GM18517 (cell line): ENCODE results near the gene RNF166.

Experiments used
- ATAC-seq: cut with Tn5 transposase; IDR thresholded peaks from one replicate; pipeline ENCODE4 v1.9.1; 2021; ENCODE audit warnings: mild to moderate bottlenecking, moderate library complexity; ENCODE audit not compliant: unreplicated experiment

The RNF166 gene

GRCh38 chr16:88694221-88695087, 11.8 kb downstream of the RNF166 start:
- no peak for ATAC-seq

DNA sequence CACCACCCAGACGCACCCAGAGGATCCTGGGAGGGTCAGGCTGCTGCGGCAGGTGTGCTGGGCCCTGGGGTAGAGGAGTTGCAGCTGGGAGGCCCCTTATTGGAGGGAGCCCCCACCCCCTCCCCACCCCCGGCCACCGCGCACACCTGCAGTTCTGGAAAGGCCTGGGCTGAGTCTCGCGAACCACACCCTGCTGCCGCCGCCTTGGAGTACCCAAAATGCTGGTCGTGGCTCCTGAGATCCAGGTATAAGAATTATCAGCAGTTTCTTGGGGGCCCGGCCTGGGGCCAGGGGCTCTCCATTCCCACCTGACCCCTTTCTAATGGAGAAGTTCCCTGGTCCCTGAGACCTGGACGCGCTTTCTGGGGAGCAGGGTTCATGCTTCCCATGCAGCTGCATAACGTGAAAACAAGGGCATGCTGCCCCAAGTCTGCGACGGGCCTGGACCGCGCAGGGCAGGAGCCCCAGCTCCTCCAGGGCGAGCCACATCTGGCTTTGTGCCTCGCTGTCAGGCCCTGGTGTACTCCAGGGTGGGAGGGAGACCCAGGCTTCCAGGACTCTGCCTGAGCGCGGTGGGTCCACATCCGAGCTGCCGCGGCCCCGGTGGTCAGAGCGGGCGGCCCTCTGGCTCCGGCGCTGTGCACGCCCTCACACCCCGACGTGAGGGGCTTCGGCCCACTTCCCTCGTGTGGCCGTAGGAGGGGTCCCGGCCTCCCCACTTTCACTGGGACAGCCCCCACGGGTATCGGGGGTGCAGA, 12.6 kb downstream of the RNF166 start:
- ATAC-seq, result no peak

- no peak for ATAC-seq
Measured at GRCh38 chr16:88692861-88693260, 13.3 kb downstream of the RNF166 start.

DNA sequence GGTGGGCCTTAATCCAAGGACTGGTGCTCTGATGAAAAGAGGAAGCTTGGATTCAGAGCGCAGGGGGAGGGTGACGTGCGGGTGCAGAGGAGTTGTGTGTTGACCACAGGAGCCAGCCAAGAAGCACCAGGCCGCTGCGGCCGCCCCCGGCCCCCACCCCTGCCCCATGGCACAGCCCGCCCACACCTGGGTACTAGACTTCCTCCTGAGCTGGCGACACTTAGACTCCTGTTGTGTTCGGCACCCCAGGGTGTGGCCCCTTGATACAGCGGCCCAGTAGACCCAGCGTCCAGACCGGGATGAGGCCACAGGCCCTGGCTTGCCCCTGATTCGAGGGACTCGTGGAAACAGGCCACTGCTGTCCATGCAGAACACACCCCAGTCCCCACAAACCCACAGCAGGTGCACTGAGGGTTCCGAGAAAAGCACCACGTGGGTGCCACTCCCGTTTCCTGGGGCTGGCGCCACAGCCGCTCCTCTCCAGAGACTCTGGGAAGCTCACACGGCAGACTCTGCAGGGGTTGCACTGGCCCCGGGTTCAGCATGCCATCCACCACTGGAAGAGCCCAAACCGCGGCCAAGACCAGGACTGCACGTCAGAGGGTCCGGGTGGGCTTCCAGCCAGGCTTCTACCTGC, 14.2 kb downstream of the RNF166 start:
- ATAC-seq, result no peak

GRCh38 chr16:88691129-88691813, 14.9 kb downstream of the RNF166 start:
- no peak for ATAC-seq

DNA sequence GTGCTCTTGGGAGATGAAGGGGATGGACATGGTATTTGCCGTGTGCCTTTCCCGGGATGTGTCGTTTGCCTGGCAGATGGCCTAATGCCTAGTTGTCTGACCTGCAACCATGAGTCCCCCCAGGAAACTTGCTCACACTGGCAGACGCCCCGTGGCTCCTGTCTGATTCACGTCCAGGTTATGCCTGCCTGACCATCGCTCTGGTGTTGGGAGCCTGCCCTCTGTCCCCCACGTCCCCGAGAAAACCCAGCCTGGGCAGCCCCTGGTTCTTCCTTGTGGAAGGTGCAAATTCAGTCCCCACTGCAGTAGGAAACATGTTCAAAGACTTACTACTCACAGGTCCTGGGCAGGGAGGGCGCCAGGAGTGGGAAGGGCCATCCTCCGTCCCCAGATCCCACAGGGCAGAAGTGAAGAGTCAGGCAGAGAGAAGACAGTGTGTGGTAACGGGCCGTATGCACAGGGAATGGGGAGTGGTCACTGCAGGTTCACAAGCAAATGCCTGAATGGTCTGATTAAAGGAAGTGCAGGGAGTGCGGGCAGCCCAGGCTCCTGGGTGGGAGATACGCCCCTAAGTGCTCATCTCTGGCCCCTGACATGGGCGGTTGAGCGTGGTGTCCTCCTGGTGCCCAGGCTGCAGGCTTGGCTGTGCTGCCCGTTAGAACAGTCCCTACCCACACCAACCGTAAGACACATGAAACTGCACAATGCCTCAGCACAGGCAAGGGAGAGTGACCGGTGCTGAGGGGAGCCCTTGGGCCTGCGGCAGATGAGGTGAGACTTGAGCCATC, 15.7 kb downstream of the RNF166 start:
- no peak for ATAC-seq

DNA sequence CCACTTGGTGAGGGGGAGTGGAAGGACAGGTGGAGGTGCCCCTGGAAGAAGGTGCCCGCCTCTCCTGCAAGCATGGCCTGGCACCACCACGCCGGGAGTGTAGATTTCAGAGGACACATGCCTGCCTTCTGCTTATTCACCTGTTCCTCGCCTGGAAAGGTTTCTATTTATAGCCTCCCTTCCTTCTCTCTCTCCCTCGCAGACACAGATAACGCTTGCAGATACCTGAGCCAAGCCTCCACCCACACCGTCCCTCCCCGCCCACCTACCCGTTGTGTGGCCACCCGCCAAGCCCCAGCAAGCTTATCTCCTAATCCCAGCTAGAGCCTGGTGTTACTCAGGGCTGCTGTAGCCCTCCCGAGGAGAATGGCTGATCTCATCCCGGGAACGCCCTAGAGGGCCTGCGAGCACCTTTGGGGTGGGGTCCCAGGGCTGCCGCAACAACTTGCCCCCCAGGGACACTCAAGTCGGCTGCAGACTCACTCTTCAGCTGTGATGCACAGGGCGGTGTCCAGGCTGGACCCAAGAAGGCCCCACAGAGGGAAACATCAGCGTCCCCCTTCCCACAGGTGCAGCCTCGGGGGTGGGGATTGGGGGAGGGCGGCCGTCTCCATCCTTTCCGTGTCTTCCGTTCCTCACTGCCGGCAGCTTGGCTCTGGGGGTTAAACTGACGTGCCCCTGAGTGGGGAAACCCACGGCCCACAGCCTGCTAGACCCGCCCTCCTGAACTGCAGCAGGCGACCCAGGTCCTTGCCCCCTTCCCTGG, 18.0 kb downstream of the RNF166 start:
- ATAC-seq, result no peak

GRCh38 chr16:88687676-88688012, 18.6 kb downstream of the RNF166 start:
- ATAC-seq, result no peak

DNA sequence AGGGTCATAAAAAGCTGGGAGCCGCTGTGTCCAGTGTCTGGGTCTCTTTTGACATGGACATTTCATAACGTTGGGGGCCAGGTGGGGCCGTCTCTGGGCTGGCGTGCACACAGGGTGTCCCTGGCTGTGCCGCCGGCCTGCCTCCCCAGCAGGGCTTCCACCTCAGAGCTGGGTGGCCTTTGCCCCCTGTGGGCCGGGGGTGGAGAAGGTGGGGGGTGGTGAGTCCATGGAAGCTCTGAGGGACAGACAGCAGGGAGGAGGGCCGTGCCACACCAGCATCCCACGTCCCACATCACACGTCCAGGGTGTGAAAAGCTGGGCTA, 19.0 kb downstream of the RNF166 start:
- no peak for ATAC-seq

DNA sequence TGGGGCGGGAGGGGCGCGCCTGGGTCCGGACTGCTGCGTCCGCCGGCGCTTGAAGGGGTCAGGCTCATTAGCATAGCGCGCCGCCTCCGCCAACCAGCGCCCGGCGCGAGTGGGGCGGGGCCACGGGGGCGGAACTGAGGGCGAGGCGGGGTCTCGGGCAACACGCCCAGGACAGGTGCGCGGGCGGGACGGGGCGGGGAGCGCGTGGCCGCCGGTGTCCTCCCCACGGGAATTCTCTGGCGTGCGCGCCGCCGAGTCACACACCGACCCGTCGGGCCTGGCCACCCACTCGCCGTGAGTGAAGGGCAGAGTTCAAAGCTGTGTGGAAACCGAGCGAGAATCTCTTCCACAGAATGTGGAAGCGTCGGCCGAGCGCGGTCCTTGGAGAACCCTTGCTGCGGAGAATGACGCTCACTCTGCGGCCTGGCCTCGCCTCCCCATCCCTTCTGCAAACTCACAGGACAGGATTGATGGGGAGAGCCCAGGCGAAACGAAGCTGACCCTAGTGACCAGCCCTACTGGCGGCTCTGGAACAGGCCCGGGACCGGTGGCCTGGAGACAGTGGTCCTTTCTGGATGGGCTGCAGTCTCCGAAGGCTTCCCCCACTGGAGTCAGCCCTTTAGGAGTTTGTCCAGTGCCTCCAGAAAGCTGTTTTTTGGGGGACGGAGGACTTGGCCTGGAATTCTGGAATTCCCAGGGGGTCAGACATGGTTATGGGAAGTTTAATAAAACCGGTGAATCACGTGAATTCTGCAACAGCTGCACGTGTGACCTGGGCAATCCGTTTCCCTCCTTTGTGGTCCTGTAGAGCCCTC, 19.6 kb downstream of the RNF166 start, which contains the start of gene SNAI3:
SNAI3 (minus strand) TSS at position 69 of the 815 bp plus-strand sequence. CDS start 101 bp downstream, outside the sequence.
- peak; percentile 64 for ATAC-seq

GRCh38 chr16:88686062-88686438, 20.2 kb downstream of the RNF166 start:
- no peak for ATAC-seq

DNA sequence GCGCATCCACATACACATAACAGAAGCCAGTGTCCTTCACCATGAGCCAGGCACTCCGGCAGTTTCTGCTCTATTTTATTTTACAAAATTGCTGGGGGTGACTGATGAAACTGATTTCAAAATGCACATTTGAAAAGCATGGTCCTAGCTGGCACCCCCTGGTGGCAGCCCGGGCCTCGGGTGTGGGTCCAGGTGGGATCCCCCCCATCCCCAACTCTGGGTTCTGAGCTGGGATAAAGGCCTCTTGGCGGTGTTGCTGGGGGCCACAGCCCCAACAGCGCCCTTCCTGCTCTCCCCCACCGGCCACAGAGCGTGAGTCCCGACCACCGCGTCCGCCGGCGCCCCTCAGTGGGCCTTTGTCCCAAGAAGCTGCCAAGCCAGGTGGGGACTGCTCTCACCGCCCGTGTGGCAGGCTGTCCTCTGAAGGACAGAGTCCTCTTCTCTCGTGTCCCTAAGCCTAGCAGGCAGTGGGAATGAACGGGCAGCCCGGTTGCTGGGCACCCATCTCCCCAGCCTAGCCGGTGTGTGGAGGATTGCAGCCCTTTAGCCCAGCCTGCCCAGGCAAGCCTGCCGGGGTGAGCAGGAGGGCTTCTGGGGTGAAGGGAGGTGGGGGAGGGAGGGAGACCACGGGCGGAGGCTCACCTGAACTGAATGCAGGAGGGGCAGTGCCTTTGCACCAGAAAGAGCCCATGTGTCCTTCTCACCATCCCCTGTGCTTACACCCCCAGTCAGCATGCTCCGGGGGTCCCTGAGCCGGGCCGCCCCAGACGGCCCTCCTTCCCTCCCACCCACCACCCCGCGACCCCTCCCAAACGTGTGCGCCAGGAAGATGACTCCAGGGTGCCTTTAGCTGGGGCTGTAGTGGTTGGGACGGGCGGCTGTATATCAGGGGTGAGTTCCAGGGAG, 20.8 kb downstream of the RNF166 start:
- ATAC-seq, result no peak

GRCh38 chr16:88684569-88685155, 21.5 kb downstream of the RNF166 start:
- no peak for ATAC-seq

DNA sequence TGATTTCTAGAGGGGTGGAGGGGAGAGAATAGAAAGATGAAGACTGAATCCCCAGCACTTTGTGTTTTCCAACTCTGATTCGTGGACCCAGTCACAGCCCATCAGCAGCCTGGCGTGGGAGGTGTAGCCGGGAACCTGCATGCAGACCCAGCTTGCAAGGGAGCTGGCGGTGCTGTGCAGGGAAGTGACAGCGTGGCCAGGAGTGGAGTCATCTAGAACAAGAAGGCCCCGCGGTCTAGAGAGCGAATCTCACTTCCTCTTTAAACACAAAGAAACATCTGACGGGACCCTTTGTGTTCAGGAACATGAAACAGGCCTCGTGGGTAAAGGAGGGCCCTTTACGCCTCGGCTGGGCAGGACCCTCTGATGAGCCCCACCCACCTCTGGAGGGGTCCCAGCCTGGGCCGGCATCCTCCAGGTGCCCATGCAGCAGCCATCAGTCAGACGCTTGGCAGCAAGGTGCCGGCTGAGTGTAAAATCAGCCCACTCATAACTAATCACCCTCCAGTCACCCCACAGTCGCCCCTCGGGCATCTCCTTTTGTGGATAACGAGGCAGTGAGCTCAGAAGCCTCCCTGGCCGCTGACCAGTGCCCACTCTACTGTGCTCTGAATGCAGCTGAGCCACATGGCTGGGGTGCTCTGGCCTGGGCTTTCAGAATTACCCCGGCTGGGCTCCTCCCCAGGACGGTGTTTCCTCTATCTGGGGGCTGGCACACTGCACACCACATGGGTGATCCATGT, 24.3 kb downstream of the RNF166 start:
- peak; percentile 73 for ATAC-seq

- no peak for ATAC-seq
Measured at GRCh38 chr16:88681084-88681680, 25.0 kb downstream of the RNF166 start.

- no peak for ATAC-seq
Measured at GRCh38 chr16:88680554-88681083, 25.6 kb downstream of the RNF166 start.
